Right ventricle myocardium superior (tissue), 1 donor: ENCODE results near the gene STRN4. TPM values are rescaled to one million over a fixed set of nuclear protein-coding genes. Genes with fewer than 3 reads are reported as not detected.

Source experiments
- ATAC-seq: fragments of 200-7000 bp; cut with Tn5 transposase; one replicate; pipeline ENCODE4 v1.9.1; 2020; ENCODE audit warnings: mild to moderate bottlenecking; ENCODE audit not compliant: poor library complexity
- DNase-seq: peaks from one replicate; pipeline ENCODE4 v3.0.0-alpha.2; 2020
- intact Hi-C: fragments of 100-400 bp; cut with DNase I; formaldehyde crosslinking; loops from one replicate; pipeline ENCODE4 v1.11.2; 2022
- total RNA-seq: library from RNA; stranded (reverse); fragmentation: NEBNext Ultra II Directional; extraction: Animal tissue kit (Norgen Biotek cat#: 25700); gene quantifications from one replicate; pipeline ENCODE4 v1.2.1, GENCODE V29; 2021
- donor health status: DM: no; HTN: yes; CAD: no; lungs with severe emphysema.

The STRN4 gene
- total RNA-seq, 1 donor from 2014 or later = 38.4 TPM

DNA sequence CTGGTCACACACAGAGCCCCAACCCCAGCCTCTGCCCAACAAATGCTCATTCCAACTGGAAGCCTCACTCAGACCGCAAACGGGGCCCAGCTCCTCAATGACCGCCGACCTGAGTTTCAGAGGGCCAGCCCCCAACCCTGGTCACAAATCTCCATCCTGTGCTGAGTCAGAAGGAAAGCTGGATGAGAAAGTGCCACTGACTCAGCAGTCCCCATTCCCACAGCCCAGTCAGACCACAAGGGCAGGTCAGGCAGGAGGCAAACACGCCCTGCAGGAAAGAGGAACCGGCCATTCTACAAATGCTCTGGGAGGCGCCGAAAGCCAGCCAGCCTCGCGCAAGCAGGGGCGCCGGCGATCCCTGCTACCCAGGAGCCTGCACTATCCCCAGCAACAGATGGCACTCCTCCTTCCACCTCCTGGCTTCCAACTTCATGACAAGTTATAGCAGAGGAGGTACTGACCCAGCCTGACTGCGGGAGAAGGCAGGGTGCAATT, 15.2 kb downstream of the STRN4 start:
- intact Hi-C loops = loop anchor here (10.0 kb wide), 1 partner anchor 126 kb away; the partner anchor contains the start of gene CALM3
- ATAC-seq = peak; percentile 30
- peak; percentile 71 for DNase-seq

DNA sequence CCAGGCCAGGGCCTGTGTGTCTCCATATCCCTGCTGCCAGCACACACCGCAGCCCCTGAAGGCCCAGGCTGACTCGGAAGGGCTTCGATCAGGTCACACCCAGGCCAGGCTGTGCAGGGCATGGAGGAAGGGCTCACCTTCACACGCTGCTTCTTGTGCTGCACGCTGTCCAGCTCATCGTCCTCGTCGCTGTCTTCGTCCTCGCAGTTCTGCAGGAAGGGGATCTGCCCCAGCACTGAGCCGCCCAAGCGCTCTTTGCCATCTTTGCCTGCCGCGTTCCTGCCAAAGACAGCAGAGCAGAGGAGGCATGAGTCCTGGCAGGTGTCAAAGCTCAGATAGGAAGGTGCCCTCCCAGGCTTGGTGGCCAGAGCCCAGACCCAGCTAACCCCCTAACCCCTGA, 15.7 kb downstream of the STRN4 start:
- intact Hi-C loops = loop anchor here (10.0 kb wide), 1 partner anchor 126 kb away; the partner anchor contains the start of gene CALM3
- DNase-seq = no peak
- ATAC-seq = no peak

DNA sequence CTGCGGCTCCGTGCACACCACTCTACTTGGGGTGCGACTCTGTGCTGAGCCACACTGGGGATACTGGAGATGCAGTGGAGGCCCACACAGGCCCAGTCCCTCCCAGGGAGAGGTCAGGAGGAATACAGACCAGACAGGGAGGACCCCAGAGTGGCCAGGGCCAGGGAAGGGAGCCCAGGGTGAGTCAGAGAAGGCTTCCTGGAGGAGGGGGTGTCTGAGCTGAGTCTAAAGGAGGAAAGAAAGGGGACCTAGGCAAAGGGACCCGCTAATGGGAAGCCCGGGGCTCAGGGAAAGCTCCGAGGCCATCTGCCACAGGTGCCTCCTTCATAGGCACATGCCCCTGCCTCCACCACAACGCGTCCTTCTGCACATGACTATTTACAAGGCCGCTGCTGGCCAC, 16.1 kb downstream of the STRN4 start:
- DNase-seq (no peak), ATAC-seq (no peak)
- intact Hi-C loops = loop anchor here (10.0 kb wide), 1 partner anchor 125 kb away; the partner anchor contains the start of gene CALM3

DNA sequence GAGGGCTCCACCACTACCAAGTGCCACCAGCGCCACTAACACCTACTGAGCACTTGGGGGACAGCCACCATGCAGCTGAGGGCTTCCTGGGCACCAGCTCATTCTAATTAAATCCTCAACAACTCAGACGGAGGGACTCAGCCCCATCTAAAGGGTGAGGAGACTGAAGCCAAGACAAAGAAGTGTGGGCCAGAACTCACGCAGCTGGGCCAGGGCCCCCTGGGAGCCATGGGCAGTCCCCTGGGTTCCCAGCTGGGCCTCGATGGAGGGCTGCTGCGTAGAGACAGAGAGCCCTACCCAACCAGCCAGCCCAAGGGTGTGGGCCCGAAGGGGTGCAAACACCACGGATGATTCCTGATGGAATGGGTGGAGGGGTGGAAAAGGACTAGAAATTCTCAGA, 16.6 kb downstream of the STRN4 start:
- intact Hi-C loops = loop anchor here (10.0 kb wide), 1 partner anchor 125 kb away; the partner anchor contains the start of gene CALM3
- DNase-seq (no peak), ATAC-seq (no peak)

DNA sequence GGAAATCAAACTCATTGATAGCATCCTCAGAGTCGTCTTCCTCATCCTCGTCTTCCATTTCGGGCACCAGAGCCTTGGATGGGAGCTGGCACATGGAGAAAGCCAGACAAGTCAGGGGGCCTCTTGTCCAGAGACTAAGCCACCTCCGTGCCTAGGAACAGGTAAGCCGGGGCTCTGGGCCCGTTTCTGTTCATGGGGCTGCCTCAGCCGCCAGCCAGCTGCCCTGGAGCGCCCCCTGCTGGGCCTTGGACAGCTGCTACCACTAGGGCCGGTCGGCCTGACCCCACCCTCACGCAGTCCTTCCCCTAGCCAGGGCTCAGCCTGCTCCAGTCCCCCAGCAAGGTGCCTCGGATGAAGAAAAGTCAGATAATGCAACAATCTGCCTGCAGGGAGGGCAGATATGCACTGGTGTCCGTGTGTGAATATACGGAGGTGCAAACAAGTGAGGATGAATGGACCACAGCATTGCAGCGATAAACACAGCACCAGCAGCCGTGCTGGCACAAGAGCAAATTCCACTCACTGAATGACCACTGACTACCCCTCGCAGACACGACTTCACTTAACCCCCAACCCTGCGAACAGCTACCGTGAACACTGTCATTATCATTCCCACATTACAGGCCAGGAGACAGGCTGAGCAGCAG, 17.4 kb downstream of the STRN4 start:
- intact Hi-C loops = no loop called here
- DNase-seq (peak; percentile 88), ATAC-seq (peak; percentile 73)

DNA sequence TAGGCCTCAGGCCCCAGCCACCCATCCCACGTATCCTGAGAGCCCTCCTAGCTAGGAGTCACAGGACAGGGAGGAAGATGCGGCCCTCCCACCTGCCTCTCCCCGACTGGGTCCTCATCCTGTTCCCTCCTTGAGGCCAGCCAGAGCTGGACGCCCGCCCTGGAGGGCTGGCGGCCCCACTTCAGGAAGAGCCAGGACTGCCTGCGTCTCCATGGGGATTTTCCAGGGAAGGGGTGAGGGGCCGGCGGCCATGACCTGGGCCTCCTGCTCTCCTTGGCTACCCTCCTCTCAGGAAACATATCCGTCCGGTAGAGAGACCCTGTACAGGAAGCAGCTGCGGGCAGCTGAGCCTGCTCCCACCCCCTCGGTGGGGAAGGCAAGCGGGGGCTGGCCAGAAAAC, 18.0 kb downstream of the STRN4 start:
- peak; percentile 64 for DNase-seq
- ATAC-seq = peak; percentile 7
- intact Hi-C loops = no loop called here

DNA sequence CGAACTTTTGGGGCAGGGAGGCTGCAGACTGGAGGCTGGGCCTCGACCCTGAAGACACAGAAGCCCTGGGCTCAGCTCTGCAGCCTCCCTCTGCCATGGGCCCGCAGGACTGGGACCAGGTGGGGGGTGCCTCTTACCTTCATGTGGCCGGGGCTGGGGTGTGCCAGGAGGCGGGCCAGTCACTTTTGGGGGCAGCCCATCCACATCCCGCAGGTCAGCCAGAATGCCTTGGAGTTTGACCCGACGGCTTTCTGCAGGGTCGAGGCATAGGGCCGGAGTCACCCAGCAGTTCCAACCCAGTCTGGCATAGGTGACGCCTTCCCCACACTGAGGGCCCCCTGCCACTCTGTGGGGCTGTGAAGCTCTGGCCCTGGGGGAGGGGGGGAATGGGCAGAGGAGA, 18.5 kb downstream of the STRN4 start:
- ATAC-seq (no peak), DNase-seq (peak; percentile 30)
- intact Hi-C loops = no loop called here

DNA sequence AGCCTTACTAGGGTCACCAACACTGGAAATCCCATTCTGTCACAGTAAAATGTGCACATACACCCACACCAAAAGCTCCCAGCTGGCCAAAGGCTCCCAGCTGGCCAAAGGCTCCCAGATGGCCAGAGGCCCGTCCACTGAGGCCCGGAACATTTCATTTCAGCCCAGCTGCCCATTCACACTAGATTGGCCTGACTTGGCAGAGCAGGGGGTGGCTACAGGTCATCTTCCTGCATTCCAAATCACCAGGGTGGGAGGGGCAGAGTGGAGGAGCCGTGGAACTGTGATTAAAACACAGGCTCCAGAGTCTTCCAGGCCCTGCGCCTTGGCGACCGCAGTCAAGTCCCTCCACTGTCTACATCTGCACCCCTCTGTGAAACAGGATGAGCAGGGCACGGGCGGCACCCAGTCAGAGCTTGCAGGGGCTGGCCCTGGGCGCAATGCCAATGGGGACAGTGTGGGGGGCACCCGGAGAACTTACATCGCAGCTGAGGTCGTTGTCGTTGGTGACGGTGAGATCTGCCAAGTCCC, 19.2 kb downstream of the STRN4 start:
- no peak for ATAC-seq
- intact Hi-C loops = no loop called here
- DNase-seq = peak; percentile 41

DNA sequence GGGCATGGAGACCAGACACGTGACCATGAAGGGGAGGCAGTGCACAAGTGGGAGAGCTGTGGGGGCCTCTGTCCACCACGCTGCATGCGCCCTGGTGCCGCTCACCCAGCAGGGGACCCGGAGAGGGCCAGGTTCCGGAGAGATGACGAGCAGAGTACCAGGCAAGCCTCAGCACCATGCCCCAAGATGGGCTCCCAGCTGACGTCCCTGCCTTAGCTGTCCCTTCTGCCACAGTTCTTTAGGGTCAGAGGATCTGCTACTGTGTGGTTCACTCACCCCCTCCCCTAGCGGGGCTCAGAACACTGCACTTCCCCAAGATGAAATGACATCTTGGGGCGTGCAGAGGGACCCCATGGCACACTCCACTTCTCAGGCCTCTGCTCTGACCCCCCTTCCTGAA, 19.7 kb downstream of the STRN4 start:
- intact Hi-C loops = no loop called here
- ATAC-seq (no peak), DNase-seq (no peak)

DNA sequence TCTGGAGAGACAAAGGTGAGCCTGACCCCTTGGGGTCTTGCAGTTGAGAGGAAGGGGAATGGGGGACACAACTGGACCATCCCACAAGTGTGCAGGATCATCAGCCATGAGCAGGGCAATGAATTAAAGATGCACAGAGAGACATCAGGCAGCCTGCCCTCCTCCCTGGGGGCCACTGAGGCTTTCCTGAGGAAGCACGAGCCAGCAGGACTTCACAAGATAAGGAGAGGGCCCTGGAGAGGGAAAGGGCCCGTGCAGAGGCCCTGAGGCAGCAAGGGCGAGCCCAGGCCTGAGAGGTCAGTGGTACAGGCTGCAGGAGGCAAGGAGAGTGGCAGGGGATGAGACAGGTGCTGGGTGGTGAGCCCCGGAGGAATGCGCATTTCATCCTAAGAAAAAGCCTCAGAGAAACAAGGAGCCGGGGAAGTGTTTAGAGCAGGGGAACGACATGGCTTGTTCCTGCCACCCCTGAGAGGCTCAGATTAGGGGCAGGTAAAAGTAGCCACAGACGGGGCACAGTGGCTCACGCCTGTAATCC, 20.3 kb downstream of the STRN4 start:
- DNase-seq (no peak), ATAC-seq (no peak)
- intact Hi-C loops = no loop called here

DNA sequence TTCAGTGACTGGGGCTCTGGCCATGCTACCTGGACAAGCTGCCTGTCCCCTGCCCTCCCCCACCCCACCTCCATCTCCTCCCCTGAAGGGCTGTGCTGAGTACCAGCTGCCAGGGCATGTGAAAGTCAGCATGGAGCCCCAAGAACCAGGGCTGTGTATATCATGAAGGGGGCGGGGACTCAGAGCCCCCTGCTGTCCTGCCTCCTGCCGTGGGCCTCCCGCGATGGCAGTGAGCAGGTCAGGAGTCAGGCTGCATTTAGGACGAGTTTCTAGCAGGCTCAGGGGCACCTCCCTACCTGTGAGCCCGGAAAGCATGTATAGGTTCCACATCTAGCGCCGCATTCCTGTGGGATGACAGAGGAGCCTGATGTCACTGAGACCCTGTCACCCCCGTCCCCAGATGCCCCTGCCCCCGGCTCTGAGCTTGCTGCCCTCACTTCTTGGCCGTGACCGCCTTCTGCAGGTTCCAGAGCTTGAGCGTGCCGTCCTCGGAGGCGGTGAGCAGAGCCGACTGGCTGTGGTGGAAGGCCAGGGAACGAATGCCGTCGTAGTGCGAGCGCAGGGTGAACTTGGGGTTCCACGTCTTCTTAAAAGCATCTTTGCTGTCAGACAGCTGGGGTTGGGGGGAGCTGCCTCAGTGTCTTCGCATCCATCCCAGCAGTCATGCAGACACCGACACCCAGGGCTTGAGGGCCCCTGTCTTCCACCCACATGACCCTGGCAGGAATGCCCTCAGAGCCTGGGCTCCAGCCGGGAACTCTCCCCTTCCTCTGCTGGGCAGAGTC, 21.0 kb downstream of the STRN4 start:
- DNase-seq = peak; percentile 33
- intact Hi-C loops = no loop called here
- ATAC-seq = no peak

DNA sequence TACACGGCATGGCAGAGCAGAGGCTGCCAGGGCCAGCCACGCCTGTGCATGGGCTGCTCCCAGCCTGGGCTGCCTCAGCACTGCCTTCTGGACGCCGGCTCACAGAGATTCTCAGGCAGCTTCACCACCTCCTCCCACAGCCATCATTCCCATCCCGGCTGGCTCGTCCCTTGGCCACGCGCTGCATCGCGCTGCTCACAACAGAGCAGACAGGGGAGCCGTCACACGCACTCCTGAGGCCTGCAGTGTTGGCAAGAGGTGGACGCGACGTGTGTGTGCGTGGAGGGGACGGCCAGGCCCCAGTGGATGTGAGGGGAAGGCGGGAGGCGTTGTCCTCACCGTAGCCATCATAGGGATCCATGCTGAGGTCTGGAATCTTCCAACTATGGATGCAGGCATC, 21.8 kb downstream of the STRN4 start:
- ATAC-seq = no peak
- intact Hi-C loops = no loop called here
- DNase-seq = peak; percentile 32

DNA sequence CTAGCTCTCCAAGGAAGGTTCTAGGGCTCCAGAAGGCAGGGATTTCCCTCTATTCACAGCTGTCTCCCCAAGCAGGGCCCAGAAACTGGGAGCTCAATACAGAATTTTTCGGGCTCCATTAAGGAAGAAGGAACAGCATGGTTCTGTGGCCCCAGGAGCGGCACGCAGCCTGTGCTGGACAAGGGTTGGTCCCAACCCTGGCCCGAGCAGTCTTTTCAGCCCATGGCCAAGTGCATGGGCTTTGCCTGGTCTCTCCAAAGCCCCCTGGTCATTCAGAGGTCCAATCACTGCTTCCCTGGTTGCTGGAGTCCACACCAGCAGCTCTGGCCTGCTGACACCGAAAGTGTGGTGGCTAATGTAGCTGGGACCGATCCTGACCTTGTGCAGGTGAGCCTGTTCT, 22.8 kb downstream of the STRN4 start:
- no peak for ATAC-seq
- no peak for DNase-seq
- intact Hi-C loops = no loop called here

DNA sequence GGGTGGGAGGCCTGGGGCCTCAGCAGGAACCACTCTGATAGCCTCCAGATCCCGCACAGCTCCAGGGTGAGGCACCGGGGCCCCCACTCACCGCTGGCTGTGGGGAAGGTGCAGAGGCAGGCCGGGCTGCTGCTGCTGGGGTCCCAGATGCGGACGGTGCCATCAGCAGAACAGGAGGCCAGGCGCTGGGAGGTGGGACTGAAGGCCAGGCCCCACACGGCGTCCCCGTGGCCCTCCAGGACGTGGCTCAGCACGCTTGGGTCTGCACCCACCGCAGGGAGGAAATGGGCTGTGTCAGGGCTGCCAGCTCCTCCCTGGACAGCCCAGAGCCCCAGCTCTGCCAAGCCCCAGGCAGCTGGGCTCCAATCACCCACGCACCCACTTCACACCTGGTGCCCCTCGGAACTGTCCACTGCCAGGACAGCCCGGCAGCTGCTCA, 23.2 kb downstream of the STRN4 start:
- ATAC-seq (no peak), DNase-seq (peak; percentile 40)
- intact Hi-C loops = no loop called here

DNA sequence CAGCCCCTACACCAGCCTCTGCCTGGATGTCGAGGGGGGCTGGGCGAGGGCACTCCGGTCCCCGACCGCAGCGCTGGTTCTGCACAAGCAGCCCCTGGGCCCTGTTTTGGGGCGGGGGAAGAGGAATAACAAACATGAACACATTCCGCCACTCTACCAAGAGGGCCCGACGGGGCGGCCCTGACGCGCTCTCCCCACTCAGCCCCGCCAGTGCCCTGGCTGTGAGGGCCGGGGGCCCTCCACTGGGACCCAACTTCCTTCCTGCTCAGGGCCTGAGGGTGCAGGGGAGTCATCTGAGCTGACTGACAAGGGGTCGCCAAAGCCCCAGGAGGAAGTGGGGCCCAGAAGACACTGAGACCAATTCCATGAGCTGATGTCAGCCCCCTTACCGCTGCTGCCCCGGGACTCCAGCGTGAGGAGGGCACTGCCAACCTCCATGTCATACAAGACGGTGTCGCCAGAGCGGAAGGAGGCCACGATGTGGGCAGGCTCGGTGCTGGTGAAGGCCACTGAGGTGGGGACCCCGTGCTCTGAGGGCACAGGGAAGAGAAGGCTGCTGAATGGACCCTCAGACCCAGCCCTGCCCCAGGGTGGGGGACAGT, 23.7 kb downstream of the STRN4 start:
- ATAC-seq = no peak

DNA sequence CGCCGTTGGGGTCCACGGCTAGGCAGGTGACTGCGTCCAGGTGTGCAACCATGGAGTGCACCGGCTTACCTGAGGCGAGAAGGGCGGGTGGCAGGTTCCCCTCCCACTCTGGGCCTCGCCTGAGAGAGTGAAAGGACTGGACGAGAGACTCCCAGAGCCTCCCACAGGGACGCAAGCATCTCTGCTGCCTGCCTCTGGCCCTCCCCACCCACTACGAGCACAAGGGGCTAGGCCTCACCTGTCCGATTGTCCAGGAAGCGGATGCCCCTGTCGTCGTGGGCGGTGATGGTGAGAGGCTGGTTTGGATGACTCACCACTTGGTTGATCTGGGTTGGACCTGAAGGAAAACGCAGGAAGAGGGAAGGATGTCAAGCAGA, 24.3 kb downstream of the STRN4 start:
- intact Hi-C loops = no loop called here
- peak; percentile 37 for DNase-seq

More for the DNA sequence above, 23.7 kb downstream of the STRN4 start:
- intact Hi-C loops = no loop called here
- DNase-seq = no peak

DNA sequence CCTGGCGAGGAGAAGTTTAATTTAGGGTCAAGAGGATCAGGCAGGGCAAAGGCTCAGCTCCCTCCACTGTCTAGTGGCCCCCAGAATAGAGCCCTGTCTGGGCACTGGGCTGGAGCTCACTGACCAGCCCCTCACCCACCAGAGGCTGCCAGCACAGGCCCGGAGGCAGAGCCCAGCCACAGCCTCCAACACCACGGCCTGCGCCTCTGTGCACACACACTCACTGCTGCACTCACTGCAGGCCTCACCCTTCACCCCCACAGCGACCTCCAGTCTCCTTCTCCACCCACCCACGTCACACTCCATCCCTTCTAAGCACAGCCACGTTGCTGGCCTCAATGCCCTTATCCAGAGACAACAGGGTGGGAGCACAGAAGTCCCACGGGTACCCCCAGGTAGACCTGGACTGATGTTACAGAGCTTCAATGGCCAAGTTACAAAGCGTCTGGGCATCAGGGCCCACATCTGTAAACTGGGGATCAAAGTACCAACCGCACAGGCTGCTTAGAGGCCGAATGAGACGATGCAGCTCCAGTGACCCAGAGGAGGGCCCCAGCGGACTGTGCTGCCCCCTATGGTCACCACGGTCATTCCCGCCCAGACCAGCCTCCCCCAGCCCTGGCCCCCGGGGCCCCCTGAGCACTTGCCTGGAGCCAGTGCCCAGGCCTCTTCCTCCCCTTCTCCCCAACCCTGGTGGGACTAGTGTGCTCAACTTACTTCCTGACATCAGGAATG, 24.8 kb downstream of the STRN4 start:
- DNase-seq (peak; percentile 38), ATAC-seq (no peak)
- intact Hi-C loops = no loop called here

More for the DNA sequence above, 24.3 kb downstream of the STRN4 start:
- ATAC-seq = no peak

DNA sequence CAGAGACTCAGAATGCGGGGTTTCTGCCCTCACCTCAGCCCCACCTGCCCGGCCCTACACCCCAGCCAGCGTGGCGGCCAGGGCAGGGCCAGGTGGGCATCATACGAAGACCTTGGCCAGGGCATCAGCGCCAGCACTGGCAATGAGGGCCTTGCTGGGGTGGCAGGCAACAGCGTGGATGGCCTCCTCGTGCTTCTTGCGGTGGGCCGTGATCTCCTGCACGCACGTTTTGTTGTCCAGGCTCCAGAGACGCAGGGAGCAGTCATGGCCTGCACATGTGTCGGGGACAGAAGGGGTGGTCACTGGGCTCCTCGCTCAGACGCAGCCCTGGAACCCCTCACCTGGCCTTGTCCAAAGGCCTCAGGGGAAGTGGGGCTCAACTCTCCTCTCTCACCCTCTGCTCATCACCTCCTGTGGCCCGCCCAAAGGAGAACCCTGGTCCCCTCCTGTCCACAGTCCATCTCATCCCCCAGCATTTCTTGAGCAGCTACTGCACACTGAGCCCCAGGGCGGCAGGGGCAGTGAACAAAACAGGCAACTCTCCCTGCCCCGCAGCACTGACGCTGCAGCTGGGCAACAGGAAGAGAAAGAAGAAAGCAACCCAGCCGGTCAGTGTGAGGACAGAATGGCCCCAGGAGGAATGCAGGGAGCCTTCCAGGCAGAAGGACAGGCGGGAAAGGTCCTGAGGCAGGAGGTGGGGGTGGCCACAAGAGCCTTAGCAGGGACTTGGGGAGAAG, 25.6 kb downstream of the STRN4 start:
- DNase-seq (peak; percentile 34), ATAC-seq (no peak)
- intact Hi-C loops = no loop called here
